Panc1 (cell line): Measurements from ENCODE around the gene AUH. TPM values are rescaled to one million over a fixed set of nuclear protein-coding genes. Genes with fewer than 3 reads are reported as not detected.

ENCODE experiments used
- ATAC-seq: fragments of 200-7000 bp; cut with Tn5 transposase; 2 replicates; pipeline ENCODE4 v1.9.1; 2020; ENCODE audit warnings: mild to moderate bottlenecking, moderate library complexity
- BruUV-seq: library from RNA; stranded (reverse); fragments of 400-500 nt; replicated peaks from 2 replicates; lab custom pipeline; 2021; lab: Mats Ljungman, UMichigan
- CTCF ChIA-PET: fragments of 300-600 bp; sonication (Branson Sonifier 250); formaldehyde crosslinking; loops from one replicate; lab custom pipeline; 2022; ENCODE audit warnings: antibody characterized with exemption; lab: Charles Lee
- POLR2A ChIA-PET: fragments of 300-600 bp; sonication (Branson Sonifier 250); formaldehyde crosslinking; loops from one replicate; lab custom pipeline; 2022; ENCODE audit warnings: antibody characterized with exemption; lab: Charles Lee
- DNase-seq: peaks from one replicate; pipeline ENCODE4 v3.0.0-alpha.2; 2010; ENCODE audit warnings: low read depth, low spot score
- H3K27ac ChIP-seq: 2 replicates; pipeline ENCODE4 v1.5.1; 2011; ENCODE audit warnings: mild to moderate bottlenecking, low read length, inconsistent platforms
- H3K27me3 ChIP-seq: fragments of 200-500 bp; sonication (Bioruptor generic); 2 replicates; pipeline ENCODE4 v1.6.0; 2014; ENCODE audit warnings: low read length, inconsistent platforms; ENCODE audit not compliant: control insufficient read depth, insufficient read depth
- H3K36me3 ChIP-seq: fragments of 200-500 bp; sonication (Bioruptor generic); 2 replicates; pipeline ENCODE4 v1.5.1; 2014; ENCODE audit warnings: inconsistent platforms, mild to moderate bottlenecking, low read length, moderate library complexity; ENCODE audit not compliant: control insufficient read depth, insufficient read depth
- H3K4me1 ChIP-seq: 2 replicates; pipeline ENCODE4 v1.5.1; 2011; ENCODE audit warnings: inconsistent platforms, mild to moderate bottlenecking, low read length, moderate library complexity; ENCODE audit not compliant: control insufficient read depth, insufficient read depth
- H3K4me3 ChIP-seq, 2 experiments: 2 replicates each; pipeline ENCODE4 v1.5.1; 2011 to 2012; ENCODE audit warnings: low read depth in 2 of 2, low read length in 2 of 2, mild to moderate bottlenecking in 2 of 2, inconsistent platforms in 1 of 2, moderate library complexity in 1 of 2
- H3K9me3 ChIP-seq: fragments of 200-500 bp; sonication (Bioruptor generic); 2 replicates; pipeline ENCODE4 v1.5.1; 2014; ENCODE audit warnings: low read depth, mild to moderate bottlenecking, inconsistent platforms, low read length, moderate library complexity; ENCODE audit not compliant: control insufficient read depth, insufficient read depth
- CTCF ChIP-seq: fragments of 450-650 bp; IDR thresholded peaks from 2 replicates; pipeline ENCODE4 v1.5.1; 2017; ENCODE audit warnings: mild to moderate bottlenecking
- POLR2AphosphoS5 ChIP-seq: IDR thresholded peaks from 2 replicates; pipeline ENCODE4 v1.6.1; 2012; ENCODE audit warnings: mild to moderate bottlenecking, low read depth, low read length, moderate library complexity
- REST ChIP-seq, 2 experiments: IDR thresholded peaks; 2 replicates each; pipeline ENCODE4 v1.6.1; 2011 to 2012; ENCODE audit warnings: low read depth in 2 of 2, control low read depth in 1 of 2, low read length in 1 of 2, mild to moderate bottlenecking in 1 of 2, moderate library complexity in 1 of 2; ENCODE audit not compliant: insufficient read depth in 1 of 2
- SIN3A ChIP-seq: IDR thresholded peaks from 2 replicates; pipeline ENCODE4 v1.6.1; 2012; ENCODE audit warnings: low read depth, mild to moderate bottlenecking, low read length, moderate library complexity, borderline replicate concordance; ENCODE audit not compliant: insufficient read depth
- TCF7L2 ChIP-seq: IDR thresholded peaks from 2 replicates; pipeline ENCODE4 v1.6.1; 2011; ENCODE audit warnings: mild to moderate bottlenecking, low read depth, low read length, inconsistent platforms
- in situ Hi-C: cut with HindIII; loops from 2 replicates; pipeline ENCODE4 v1.10.0; 2016; ENCODE audit warnings: low sequenced_read_pairs, low pct_unique_long_range_greater_than_20kb
- intact Hi-C: fragments of 100-400 bp; cut with micrococcal nuclease; formaldehyde crosslinking; loops from one replicate; pipeline ENCODE4 v1.10.0; 2022; ENCODE audit not compliant: unreplicated experiment
- total RNA-seq: library from RNA; stranded (reverse); gene quantifications from one replicate; pipeline ENCODE4 v1.2.1, GENCODE V29; 2021; ENCODE audit not compliant: unreplicated experiment

The AUH gene
- total RNA-seq, 1 experiment from 2014 or later, result 7.7 TPM

- Histone ChIP-seq H3K36me3 (no peaks in the 10 kb centered on the region), H3K4me1 (no peaks in the 10 kb centered on the region), H3K4me3 (no peak overlapping the region), H3K27me3 (no peaks in the 10 kb centered on the region), H3K27ac (no peak overlapping the region), H3K9me3 (no peaks in the 10 kb centered on the region)
- CTCF ChIA-PET, result no interaction called here
- intact Hi-C loops, result no loop called here
- POLR2A ChIA-PET, result no interaction called here
- in situ Hi-C loops, result no loop called here
- no TSS peak for BruUV-seq
- DNase-seq (no peak), ATAC-seq (no peak)
- TF ChIP-seq SIN3A (no peak), REST (IDR thresholded peaks at IDR 0.05; ENCODE audit: insufficient read depth in 1 of 2, low read depth in 2 of 2, low read length in 1 of 2) (no peak), TCF7L2 (no peak), POLR2AphosphoS5 (no peak), CTCF (no peak)
Observed at GRCh38 chr9:91382298-91382697, 20.6 kb upstream of the AUH start.

GRCh38 chr9:91379426-91379825 is 17.7 kb upstream of the AUH start:
- TF ChIP-seq POLR2AphosphoS5, result no peak
- TF ChIP-seq CTCF, result no peak
- TF ChIP-seq REST (IDR thresholded peaks at IDR 0.05; ENCODE audit: insufficient read depth in 1 of 2, low read depth in 2 of 2, low read length in 1 of 2), result no peak
- no peak for TF ChIP-seq SIN3A
- TF ChIP-seq TCF7L2, result no peak
- Histone ChIP-seq H3K4me3 (no peak overlapping the region), H3K27ac (no peak overlapping the region), H3K27me3 (no peaks in the 10 kb centered on the region), H3K9me3 (no peaks in the 10 kb centered on the region), H3K36me3 (no peaks in the 10 kb centered on the region), H3K4me1 (no peaks in the 10 kb centered on the region)
- POLR2A ChIA-PET, result no interaction called here
- CTCF ChIA-PET, result no interaction called here
- no TSS peak for BruUV-seq
- intact Hi-C loops (no loop called here), in situ Hi-C loops (no loop called here)
- ATAC-seq, result no peak
- no peak for DNase-seq
